GDM1 (cell line): ENCODE measurements around the gene CTPS1.
A peak's percentile ranks its signal among the peaks of the same experiment; 100 is the strongest.

ENCODE experiments used
- DNase-seq: peaks from one replicate; lab custom pipeline; 2025; lab: John Stamatoyannopoulos, UW

Gene CTPS1

GRCh38 chr1:40979241-40980067, at the start of gene CTPS1:
TSS of gene CTPS1 (plus strand) at chr1:40979696. CDS start at chr1:40983291, 3,595 bp downstream.
- DNase-seq, result peak; percentile 96

GRCh38 chr1:40930174-40930964, 49.1 kb upstream of the CTPS1 start:
- DNase-seq, result no peak

- DNase-seq, result no peak
Observed at GRCh38 chr1:40931601-40932000, 47.9 kb upstream of the CTPS1 start.

- DNase-seq, result no peak
Observed at GRCh38 chr1:40932006-40932405, 47.5 kb upstream of the CTPS1 start.

GRCh38 chr1:40936931-40937339, 42.6 kb upstream of the CTPS1 start:
- no peak for DNase-seq

- DNase-seq, result no peak
Observed at GRCh38 chr1:40938393-40938792, 41.1 kb upstream of the CTPS1 start.

- DNase-seq, result no peak
Observed at GRCh38 chr1:40939320-40940059, 40.0 kb upstream of the CTPS1 start.

GRCh38 chr1:40944326-40944725, 35.2 kb upstream of the CTPS1 start:
- no peak for DNase-seq

GRCh38 chr1:40944841-40945430, 34.6 kb upstream of the CTPS1 start:
- no peak for DNase-seq

GRCh38 chr1:40945491-40945973, 34.0 kb upstream of the CTPS1 start:
- DNase-seq, result no peak

GRCh38 chr1:40948741-40949443, 30.6 kb upstream of the CTPS1 start:
- DNase-seq, result peak; percentile 72

GRCh38 chr1:40949563-40949962, 29.9 kb upstream of the CTPS1 start:
- no peak for DNase-seq

GRCh38 chr1:40951943-40952743, 27.4 kb upstream of the CTPS1 start:
- DNase-seq, result peak; percentile 35

- no peak for DNase-seq
Observed at GRCh38 chr1:40952744-40953315, 26.7 kb upstream of the CTPS1 start.

- no peak for DNase-seq
Observed at GRCh38 chr1:40954626-40955025, 24.9 kb upstream of the CTPS1 start.

GRCh38 chr1:40955266-40955665, 24.2 kb upstream of the CTPS1 start:
- no peak for DNase-seq

GRCh38 chr1:40956407-40956806, 23.1 kb upstream of the CTPS1 start:
- no peak for DNase-seq

GRCh38 chr1:40958210-40958609, 21.3 kb upstream of the CTPS1 start:
- DNase-seq, result no peak

GRCh38 chr1:40965531-40965930, 14.0 kb upstream of the CTPS1 start:
- no peak for DNase-seq

- no peak for DNase-seq
Observed at GRCh38 chr1:40966417-40966816, 13.1 kb upstream of the CTPS1 start.
